GM21423 (cell line): Measurements from ENCODE around the gene SLC6A16.

Source experiments
- ATAC-seq: cut with Tn5 transposase; IDR thresholded peaks from one replicate; pipeline ENCODE4 v1.9.1; 2021; ENCODE audit warnings: mild to moderate bottlenecking, moderate library complexity; ENCODE audit not compliant: unreplicated experiment

SLC6A16 gene

GRCh38 chr19:49347191-49347590 is 22.2 kb upstream of the SLC6A16 start:
- no peak for ATAC-seq

- no peak for ATAC-seq
Observed at GRCh38 chr19:49344505-49345423, 19.8 kb upstream of the SLC6A16 start.

- ATAC-seq, result no peak
Observed at GRCh38 chr19:49343123-49343522, 18.1 kb upstream of the SLC6A16 start.

GRCh38 chr19:49342291-49342721 is 17.3 kb upstream of the SLC6A16 start:
- no peak for ATAC-seq

- ATAC-seq, result no peak
Observed at GRCh38 chr19:49340865-49341718, 16.1 kb upstream of the SLC6A16 start.

GRCh38 chr19:49340069-49340864 is 15.3 kb upstream of the SLC6A16 start:
- peak; percentile 73 for ATAC-seq

- ATAC-seq, result no peak
Observed at GRCh38 chr19:49339301-49340068, 14.5 kb upstream of the SLC6A16 start.

GRCh38 chr19:49338691-49339300 is 13.8 kb upstream of the SLC6A16 start:
- no peak for ATAC-seq

- no peak for ATAC-seq
Observed at GRCh38 chr19:49338023-49338677, 13.2 kb upstream of the SLC6A16 start.

- no peak for ATAC-seq
Observed at GRCh38 chr19:49337267-49338022, 12.5 kb upstream of the SLC6A16 start.

GRCh38 chr19:49336482-49337266 is 11.7 kb upstream of the SLC6A16 start:
- no peak for ATAC-seq

GRCh38 chr19:49335784-49336481 is 10.9 kb upstream of the SLC6A16 start:
- no peak for ATAC-seq

- no peak for ATAC-seq
Observed at GRCh38 chr19:49335071-49335783, 10.2 kb upstream of the SLC6A16 start, which contains the start of gene CD37. TSS of gene CD37 (plus strand) at chr19:49335406. CDS start at chr19:49335541, 135 bp downstream.

GRCh38 chr19:49333811-49334288 is 8.9 kb upstream of the SLC6A16 start:
- ATAC-seq, result peak; percentile 59

- peak; percentile 6 for ATAC-seq
Observed at GRCh38 chr19:49333418-49333805, 8.4 kb upstream of the SLC6A16 start.
